ENCODE results near the gene ALOX15B. TPM values are rescaled to one million over a fixed set of nuclear protein-coding genes. Genes with fewer than 3 reads are reported as not detected.

The ALOX15B gene
- total RNA-seq, 1 experiment from 2014 or later = not detected

DNA sequence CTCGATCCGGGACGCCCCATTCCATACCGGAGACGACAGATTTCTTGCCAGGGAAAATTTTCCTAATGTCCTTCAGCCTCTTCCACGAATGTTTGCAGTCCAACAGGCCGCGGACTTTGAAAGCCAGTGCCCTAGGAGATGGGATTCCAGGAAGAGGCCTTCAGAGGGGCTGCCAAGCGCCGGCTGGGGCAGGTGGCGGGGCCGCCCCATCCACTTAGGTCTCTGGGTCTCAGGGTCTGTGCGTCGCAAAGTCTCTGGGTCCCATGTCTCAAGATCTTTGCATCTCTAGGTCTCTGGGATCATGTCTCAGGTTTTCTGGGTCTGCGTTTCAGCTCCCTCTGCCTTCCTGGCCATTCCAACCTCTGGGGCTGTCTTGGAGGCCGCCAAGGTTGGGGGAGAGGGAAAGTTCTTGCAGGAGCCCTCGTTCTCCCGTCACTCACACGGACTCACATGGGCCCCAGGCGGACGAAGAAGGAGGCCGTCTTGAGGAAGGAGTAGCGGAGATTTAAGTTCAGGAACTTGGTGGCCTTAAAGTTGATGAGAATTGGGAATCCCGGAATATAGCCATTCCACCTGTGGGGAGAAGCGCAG is 41.4 kb downstream of the ALOX15B start:
- Histone ChIP-seq H3K27me3 (ENCODE audit: insufficient read depth, low read depth) (no peaks in the 10 kb centered on the region), H3K79me2 (ENCODE audit: low read depth) (no peaks in the 10 kb centered on the region), H3K4me2 (peak overlapping the region; percentile 79), H3K4me1 (replicated peaks; ENCODE audit: insufficient read depth) (no peaks in the 10 kb centered on the region), H3F3A (ENCODE audit: insufficient read depth, low read depth) (no peaks in the 10 kb centered on the region), H3K27ac (no peak overlapping the region), H3K36me3 (ENCODE audit: low read depth) (no peaks in the 10 kb centered on the region), H3K9me2 (ENCODE audit: insufficient read depth) (no peaks in the 10 kb centered on the region), H3K9me3 (ENCODE audit: insufficient read depth, low read depth) (no peaks in the 10 kb centered on the region), H3K4me3 (peak overlapping the region; percentile 54), H4K20me1 (ENCODE audit: insufficient read depth) (no peaks in the 10 kb centered on the region), H2AFZ (peak overlapping the region; percentile 81)
- TF ChIP-seq, protein P1, sequence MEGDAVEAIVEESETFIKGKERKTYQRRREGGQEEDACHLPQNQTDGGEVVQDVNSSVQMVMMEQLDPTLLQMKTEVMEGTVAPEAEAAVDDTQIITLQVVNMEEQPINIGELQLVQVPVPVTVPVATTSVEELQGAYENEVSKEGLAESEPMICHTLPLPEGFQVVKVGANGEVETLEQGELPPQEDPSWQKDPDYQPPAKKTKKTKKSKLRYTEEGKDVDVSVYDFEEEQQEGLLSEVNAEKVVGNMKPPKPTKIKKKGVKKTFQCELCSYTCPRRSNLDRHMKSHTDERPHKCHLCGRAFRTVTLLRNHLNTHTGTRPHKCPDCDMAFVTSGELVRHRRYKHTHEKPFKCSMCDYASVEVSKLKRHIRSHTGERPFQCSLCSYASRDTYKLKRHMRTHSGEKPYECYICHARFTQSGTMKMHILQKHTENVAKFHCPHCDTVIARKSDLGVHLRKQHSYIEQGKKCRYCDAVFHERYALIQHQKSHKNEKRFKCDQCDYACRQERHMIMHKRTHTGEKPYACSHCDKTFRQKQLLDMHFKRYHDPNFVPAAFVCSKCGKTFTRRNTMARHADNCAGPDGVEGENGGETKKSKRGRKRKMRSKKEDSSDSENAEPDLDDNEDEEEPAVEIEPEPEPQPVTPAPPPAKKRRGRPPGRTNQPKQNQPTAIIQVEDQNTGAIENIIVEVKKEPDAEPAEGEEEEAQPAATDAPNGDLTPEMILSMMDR (conservative IDR thresholded peaks at IDR 0.05) = peak; percentile 43; the same call in 1 of the 2 replicates
- TF ChIP-seq EZH2 (IDR thresholded peaks at IDR 0.05; ENCODE audit: low read depth) = no peak
- intact Hi-C loops (cut with micrococcal nuclease; ENCODE audit: unreplicated experiment) = loop anchor here (1.0 to 2.0 kb wide), 3 partner anchors 30 to 220 kb away; partner anchors contain the start of gene ALOXE3
- ChIA-PET POLR2A (ENCODE audit: unreplicated experiment) (no interaction called here), CTCF (no interaction called here)
- BruUV-seq (replicated peaks) = no TSS peak
- no peak for DNase-seq

- POLR2A ChIA-PET (ENCODE audit: unreplicated experiment) = no interaction called here
- Histone ChIP-seq H3K9me3 (ENCODE audit: insufficient read depth, low read depth) (no peaks in the 10 kb centered on the region), H3K4me2 (peak overlapping the region; percentile 79), H2AFZ (peak overlapping the region; percentile 81; the same call in 1 of the 2 replicates), H3F3A (ENCODE audit: insufficient read depth, low read depth) (no peaks in the 10 kb centered on the region), H3K27me3 (ENCODE audit: insufficient read depth, low read depth) (no peaks in the 10 kb centered on the region), H3K4me3 (peak overlapping the region; percentile 54), H3K4me1 (replicated peaks; ENCODE audit: insufficient read depth) (no peaks in the 10 kb centered on the region), H3K27ac (no peak overlapping the region), H3K79me2 (ENCODE audit: low read depth) (no peaks in the 10 kb centered on the region), H3K9me2 (ENCODE audit: insufficient read depth) (no peaks in the 10 kb centered on the region), H3K36me3 (ENCODE audit: low read depth) (no peaks in the 10 kb centered on the region), H4K20me1 (ENCODE audit: insufficient read depth) (no peaks in the 10 kb centered on the region)
- intact Hi-C loops (cut with micrococcal nuclease; ENCODE audit: unreplicated experiment) = loop anchor here (1.0 to 2.0 kb wide), 3 partner anchors 30 to 219 kb away; partner anchors contain the start of gene ALOXE3
- no peak for TF ChIP-seq EZH2 (IDR thresholded peaks at IDR 0.05; ENCODE audit: low read depth)
- TF ChIP-seq, protein P1 (conservative IDR thresholded peaks at IDR 0.05) = no peak
- BruUV-seq (replicated peaks) = no TSS peak
- CTCF ChIA-PET = interaction anchor here (0.6 to 1.0 kb wide), 2 partner anchors 13 to 665 kb away, joined by 3 read pairs; no protein-coding TSS in a partner anchor
- no peak for DNase-seq
Measured at GRCh38 chr17:8080799-8081219, 42.0 kb downstream of the ALOX15B start.

GRCh38 chr17:8081876-8082275 is 43.0 kb downstream of the ALOX15B start:
- ChIA-PET CTCF (interaction anchor here (1.0 kb wide), 1 partner anchor 12 kb away, joined by 3 read pairs; no protein-coding TSS in a partner anchor), POLR2A (ENCODE audit: unreplicated experiment) (no interaction called here)
- Histone ChIP-seq H4K20me1 (ENCODE audit: insufficient read depth) (no peaks in the 10 kb centered on the region), H3K27me3 (ENCODE audit: insufficient read depth, low read depth) (no peaks in the 10 kb centered on the region), H3K36me3 (ENCODE audit: low read depth) (no peaks in the 10 kb centered on the region), H2AFZ (no peak overlapping the region), H3K4me2 (no peak overlapping the region), H3K9me2 (ENCODE audit: insufficient read depth) (no peaks in the 10 kb centered on the region), H3F3A (ENCODE audit: insufficient read depth, low read depth) (no peaks in the 10 kb centered on the region), H3K4me3 (no peak overlapping the region), H3K9me3 (ENCODE audit: insufficient read depth, low read depth) (no peaks in the 10 kb centered on the region), H3K4me1 (replicated peaks; ENCODE audit: insufficient read depth) (no peaks in the 10 kb centered on the region), H3K27ac (no peak overlapping the region), H3K79me2 (ENCODE audit: low read depth) (no peaks in the 10 kb centered on the region)
- TF ChIP-seq, protein P1 (conservative IDR thresholded peaks at IDR 0.05) = no peak
- TF ChIP-seq EZH2 (IDR thresholded peaks at IDR 0.05; ENCODE audit: low read depth) = no peak
- intact Hi-C loops (cut with micrococcal nuclease; ENCODE audit: unreplicated experiment) = loop anchor here (2.0 kb wide), 2 partner anchors 29 to 37 kb away; partner anchors contain the start of gene ALOXE3
- no TSS peak for BruUV-seq (replicated peaks)
- no peak for DNase-seq

All from PC-9 (cell line).